ENCODE data around the gene FAM110D.

The FAM110D gene

DNA sequence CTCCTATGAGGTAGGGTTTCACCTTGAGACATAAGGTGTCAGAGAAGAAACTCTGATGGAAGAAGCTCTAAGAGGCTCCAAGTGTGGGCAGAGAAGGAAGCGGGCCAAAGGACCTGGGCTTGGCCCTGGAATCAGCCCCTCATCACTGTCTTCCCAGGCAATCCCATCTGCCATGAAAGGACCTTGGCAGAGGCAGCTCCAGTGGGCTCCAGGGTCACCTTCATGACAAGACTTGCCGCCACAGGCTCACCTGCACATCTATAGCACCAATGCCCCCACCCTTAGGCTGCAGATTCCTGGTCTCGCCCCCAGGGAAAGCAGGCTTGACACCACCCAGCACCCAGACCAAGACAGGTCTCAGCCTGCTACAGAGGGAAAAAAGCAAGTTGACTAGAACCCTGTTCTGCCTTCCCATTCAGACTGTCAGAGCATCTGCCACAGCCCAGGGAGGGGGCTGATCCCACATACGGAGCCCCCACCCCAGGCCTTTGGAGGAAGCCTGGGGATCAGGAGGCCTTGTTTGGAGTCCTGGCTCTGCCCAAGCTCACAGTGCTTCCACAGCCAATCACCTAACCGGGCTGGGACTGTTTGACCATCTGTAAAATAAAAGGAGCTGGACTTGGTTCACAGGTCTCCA lies 490 bp upstream of the FAM110D start:
- no peak overlapping the region for H3K4me3 ChIP-seq (ENCODE audit: low read depth, low read length)
- no peak for DNase-seq (ENCODE audit: low read depth)
- TF ChIP-seq, protein P1, sequence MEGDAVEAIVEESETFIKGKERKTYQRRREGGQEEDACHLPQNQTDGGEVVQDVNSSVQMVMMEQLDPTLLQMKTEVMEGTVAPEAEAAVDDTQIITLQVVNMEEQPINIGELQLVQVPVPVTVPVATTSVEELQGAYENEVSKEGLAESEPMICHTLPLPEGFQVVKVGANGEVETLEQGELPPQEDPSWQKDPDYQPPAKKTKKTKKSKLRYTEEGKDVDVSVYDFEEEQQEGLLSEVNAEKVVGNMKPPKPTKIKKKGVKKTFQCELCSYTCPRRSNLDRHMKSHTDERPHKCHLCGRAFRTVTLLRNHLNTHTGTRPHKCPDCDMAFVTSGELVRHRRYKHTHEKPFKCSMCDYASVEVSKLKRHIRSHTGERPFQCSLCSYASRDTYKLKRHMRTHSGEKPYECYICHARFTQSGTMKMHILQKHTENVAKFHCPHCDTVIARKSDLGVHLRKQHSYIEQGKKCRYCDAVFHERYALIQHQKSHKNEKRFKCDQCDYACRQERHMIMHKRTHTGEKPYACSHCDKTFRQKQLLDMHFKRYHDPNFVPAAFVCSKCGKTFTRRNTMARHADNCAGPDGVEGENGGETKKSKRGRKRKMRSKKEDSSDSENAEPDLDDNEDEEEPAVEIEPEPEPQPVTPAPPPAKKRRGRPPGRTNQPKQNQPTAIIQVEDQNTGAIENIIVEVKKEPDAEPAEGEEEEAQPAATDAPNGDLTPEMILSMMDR (IDR thresholded peaks at IDR 0.05; ENCODE audit: low read depth, low read length, missing control alignments) = no peak

DNA sequence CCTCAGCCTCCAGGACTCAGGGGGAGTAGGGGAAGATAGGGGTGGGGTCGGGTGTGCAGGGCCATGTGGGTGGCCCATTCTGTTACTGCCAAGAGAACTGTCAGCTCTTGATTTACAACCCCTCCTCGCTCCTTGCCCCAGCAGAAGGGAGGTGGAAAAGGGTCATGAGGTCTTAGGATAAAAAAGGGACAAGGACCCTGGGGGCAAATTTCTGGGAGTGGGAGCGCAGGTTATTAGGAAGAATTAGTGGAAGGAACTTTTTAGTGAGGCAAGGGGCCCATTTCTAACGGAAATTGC lies 812 bp downstream of the FAM110D start:
- TF ChIP-seq, protein P1 (IDR thresholded peaks at IDR 0.05; ENCODE audit: low read depth, low read length, missing control alignments) = no peak

DNA sequence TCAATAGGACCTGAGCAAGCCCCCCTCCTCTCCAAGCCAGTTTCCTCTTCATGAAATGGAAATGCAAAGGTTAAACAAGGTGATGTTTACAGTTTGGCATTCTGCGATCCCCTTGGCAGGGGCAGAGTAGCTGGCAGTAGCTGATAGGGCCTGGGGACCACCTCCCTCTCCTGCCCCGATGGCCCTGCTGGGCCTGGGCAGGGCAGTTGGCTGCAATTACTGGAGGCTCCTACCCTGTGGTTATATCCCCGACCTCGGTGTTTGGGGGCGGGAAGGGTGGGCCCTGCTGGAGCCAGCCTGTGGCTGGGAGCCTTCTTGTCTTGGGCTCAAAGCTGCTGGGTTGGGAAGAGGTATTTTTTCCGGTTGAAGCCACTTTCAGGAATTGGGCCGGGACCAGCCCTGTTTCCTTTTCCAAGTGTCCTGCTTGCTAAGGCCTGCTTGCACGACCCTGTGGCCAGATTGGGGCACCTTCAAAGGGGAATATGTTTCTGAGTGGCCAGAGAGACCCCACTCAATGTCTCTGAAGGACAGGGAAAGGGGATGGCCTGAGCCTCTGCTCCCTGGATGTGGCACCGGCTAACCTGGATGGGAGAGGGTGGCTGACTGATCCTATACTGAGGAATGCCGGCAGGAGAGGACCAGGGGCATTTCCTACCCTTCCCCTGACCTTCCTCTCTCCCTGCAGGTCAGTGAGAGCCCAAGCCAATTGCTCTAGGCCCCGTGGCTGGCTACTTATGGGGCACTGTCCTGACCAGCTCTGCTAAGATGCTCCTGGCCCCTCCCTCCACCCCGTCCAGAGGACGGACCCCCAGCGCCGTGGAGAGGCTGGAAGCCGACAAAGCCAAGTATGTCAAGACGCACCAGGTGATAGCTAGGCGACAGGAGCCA lies 1.9 kb downstream of the FAM110D start:
- TF ChIP-seq, protein P1 (IDR thresholded peaks at IDR 0.05; ENCODE audit: low read depth, low read length, missing control alignments) = no peak
- DNase-seq (ENCODE audit: low read depth) = no peak
- no peak overlapping the region for H3K4me3 ChIP-seq (ENCODE audit: low read depth, low read length)

More for the DNA sequence above, 812 bp downstream of the FAM110D start:
- no peak for DNase-seq (ENCODE audit: low read depth)
- H3K4me3 ChIP-seq (ENCODE audit: low read depth, low read length) = no peak overlapping the region

DNA sequence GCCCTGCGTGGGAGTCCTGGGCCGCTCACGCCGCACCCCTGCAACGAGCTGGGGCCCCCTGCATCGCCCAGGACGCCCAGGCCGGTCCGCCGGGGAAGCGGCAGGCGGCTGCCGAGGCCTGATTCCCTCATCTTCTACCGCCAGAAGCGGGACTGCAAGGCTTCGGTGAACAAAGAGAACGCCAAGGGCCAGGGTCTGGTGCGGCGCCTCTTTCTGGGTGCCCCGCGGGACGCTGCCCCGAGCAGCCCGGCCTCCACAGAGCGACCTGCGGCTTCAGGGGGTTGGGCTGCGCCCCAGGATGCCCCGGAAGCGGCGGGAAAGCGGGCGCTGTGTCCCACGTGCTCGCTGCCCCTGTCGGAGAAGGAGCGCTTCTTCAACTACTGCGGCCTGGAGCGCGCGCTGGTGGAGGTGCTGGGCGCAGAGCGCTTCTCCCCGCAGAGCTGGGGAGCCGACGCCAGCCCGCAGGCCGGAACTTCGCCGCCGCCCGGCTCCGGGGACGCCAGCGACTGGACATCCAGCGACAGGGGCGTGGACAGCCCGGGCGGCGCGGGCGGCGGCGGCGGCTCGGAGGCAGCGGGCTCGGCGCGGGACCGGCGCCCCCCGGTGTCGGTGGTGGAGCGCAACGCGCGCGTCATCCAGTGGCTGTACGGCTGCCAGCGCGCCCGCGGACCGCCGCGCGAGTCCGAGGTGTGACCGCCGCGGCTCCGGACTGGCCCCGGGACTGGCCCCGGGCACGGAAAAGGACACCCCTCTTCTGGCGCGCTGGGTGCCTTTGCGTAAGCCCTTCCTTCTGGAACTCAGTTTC lies 2.7 kb downstream of the FAM110D start:
- TF ChIP-seq, protein P1 (IDR thresholded peaks at IDR 0.05; ENCODE audit: low read depth, low read length, missing control alignments) = no peak
- no peak overlapping the region for H3K4me3 ChIP-seq (ENCODE audit: low read depth, low read length)
- no peak for DNase-seq (ENCODE audit: low read depth)

DNA sequence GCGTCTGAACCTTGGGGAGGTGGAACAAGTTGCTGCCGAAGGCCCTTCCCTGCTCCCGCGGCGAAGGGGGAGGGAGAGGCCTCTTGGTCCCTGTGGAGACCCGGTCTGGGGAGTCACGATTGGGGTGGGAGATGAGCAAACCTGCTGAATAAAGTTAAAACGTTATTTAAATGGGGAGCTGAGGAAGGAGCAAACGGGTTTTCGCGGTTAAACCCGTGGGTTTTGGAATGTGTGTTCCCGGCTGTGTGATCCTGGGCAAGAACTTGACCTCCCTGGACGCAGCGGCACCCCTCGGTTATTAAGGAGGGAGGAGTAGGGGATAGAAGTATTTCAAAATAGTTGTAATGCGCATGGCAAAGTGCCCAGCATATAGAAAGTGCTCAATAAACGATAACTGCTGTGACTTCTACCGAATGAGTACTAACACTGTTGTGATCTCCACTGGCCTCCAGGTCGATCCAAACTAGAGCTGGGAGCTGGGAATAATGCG lies 3.4 kb downstream of the FAM110D start:
- TF ChIP-seq, protein P1 (IDR thresholded peaks at IDR 0.05; ENCODE audit: low read depth, low read length, missing control alignments) = no peak
- H3K4me3 ChIP-seq (ENCODE audit: low read depth, low read length) = no peak overlapping the region
- no peak for DNase-seq (ENCODE audit: low read depth)

DNA sequence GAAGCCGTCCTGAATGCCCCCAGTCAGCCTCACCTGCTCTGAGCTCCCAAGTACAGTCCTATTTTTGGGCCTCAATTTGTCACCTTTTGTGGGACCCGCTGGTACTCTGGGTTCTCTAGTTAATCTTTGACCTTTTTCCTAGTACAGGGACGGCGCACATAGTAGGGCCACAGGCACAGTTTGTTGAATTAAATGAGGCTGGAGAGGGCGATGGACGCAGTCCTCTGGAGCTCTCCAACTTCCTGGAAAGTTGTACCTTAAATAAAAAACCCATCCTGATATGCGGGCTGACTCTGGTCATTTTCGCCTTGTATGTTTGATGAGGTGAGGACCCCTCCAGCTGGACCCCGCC lies 4.8 kb downstream of the FAM110D start:
- H3K4me3 ChIP-seq (ENCODE audit: low read depth, low read length) = no peak overlapping the region
- no peak for DNase-seq (ENCODE audit: low read depth)
- TF ChIP-seq, protein P1 (IDR thresholded peaks at IDR 0.05; ENCODE audit: low read depth, low read length, missing control alignments) = no peak
